Activated CD4-positive, alpha-beta T cell treated with anti-CD3 and anti-CD28 coated beads, Interleukin-2, amount 50 U/mL, for 1 hour (primary cell): ENCODE results near the gene TSPAN5.

Source experiments
- DNase-seq: peaks from one replicate; pipeline ENCODE4 v3.0.0-alpha.2; 2020

Gene TSPAN5

GRCh38 chr4:98514741-98515469 is 143.5 kb downstream of the TSPAN5 start:
- DNase-seq = no peak

- DNase-seq = no peak
Observed at GRCh38 chr4:98512918-98513317, 145.5 kb downstream of the TSPAN5 start.

- DNase-seq = no peak
Observed at GRCh38 chr4:98510757-98511517, 147.5 kb downstream of the TSPAN5 start.

- no peak for DNase-seq
Observed at GRCh38 chr4:98510340-98510739, 148.1 kb downstream of the TSPAN5 start.

GRCh38 chr4:98509721-98510120 is 148.7 kb downstream of the TSPAN5 start:
- no peak for DNase-seq

GRCh38 chr4:98508829-98509598 is 149.4 kb downstream of the TSPAN5 start:
- no peak for DNase-seq

GRCh38 chr4:98508248-98508647 is 150.2 kb downstream of the TSPAN5 start:
- no peak for DNase-seq

- no peak for DNase-seq
Observed at GRCh38 chr4:98507299-98507698, 151.1 kb downstream of the TSPAN5 start.

- DNase-seq = no peak
Observed at GRCh38 chr4:98506462-98507132, 151.8 kb downstream of the TSPAN5 start.

- no peak for DNase-seq
Observed at GRCh38 chr4:98505992-98506391, 152.4 kb downstream of the TSPAN5 start.

GRCh38 chr4:98504091-98504490 is 154.3 kb downstream of the TSPAN5 start:
- DNase-seq = no peak

GRCh38 chr4:98503676-98504075 is 154.7 kb downstream of the TSPAN5 start:
- DNase-seq = no peak

GRCh38 chr4:98502624-98503023 is 155.8 kb downstream of the TSPAN5 start:
- no peak for DNase-seq

GRCh38 chr4:98502031-98502430 is 156.4 kb downstream of the TSPAN5 start:
- no peak for DNase-seq

GRCh38 chr4:98501383-98501782 is 157.0 kb downstream of the TSPAN5 start:
- no peak for DNase-seq

- DNase-seq = no peak
Observed at GRCh38 chr4:98498774-98499173, 159.6 kb downstream of the TSPAN5 start.

GRCh38 chr4:98496152-98496845 is 162.1 kb downstream of the TSPAN5 start:
- no peak for DNase-seq

- no peak for DNase-seq
Observed at GRCh38 chr4:98493296-98493695, 165.1 kb downstream of the TSPAN5 start.

- no peak for DNase-seq
Observed at GRCh38 chr4:98491899-98492559, 166.4 kb downstream of the TSPAN5 start.

GRCh38 chr4:98490251-98490650 is 168.2 kb downstream of the TSPAN5 start:
- DNase-seq = no peak

- DNase-seq = no peak
Observed at GRCh38 chr4:98485816-98486345, 172.5 kb downstream of the TSPAN5 start.

GRCh38 chr4:98484031-98484430 is 174.4 kb downstream of the TSPAN5 start:
- no peak for DNase-seq
